ENCODE results near the gene TMEM35B.
A peak's percentile ranks its signal among the peaks of the same experiment; 100 is the strongest.

TMEM35B gene

DNA sequence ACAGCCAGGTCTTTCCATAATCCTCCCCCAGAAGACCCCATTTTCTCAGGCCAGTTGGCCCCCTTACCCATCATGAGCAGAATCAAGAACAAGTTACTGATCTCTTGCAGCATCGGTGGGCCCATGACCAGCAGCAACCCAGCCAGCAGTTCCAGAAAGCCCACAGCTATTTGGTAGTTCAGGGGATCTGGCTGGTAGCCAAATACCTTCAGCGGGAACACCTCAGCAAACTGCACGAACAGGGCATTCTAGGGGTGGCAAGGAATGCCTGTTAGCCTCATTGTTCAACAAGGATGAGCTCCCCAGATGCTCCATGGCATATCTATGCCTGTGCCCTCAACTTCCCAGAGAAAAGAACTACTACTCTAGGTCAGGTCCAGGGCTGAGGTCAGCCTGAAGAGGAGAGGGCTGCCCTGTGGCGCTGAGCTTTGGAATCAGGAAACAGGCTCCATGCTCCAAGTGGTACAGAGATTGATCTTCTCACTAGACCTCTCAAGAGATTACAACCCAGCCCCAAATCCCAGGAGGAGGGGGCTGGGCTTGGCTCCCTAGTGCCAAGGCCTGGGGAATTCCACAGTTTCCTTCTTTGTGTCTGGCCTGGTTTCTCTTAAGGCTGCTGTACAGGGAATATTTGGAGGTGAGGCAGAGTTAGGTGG, 1.3 kb downstream of the TMEM35B start:
- no peak for TF ChIP-seq GATA2 (IDR thresholded peaks at IDR 0.05; ENCODE audit: low read depth, low read length)
- TF ChIP-seq GATA3 (IDR thresholded peaks at IDR 0.05; ENCODE audit: low read depth, low read length) = no peak

DNA sequence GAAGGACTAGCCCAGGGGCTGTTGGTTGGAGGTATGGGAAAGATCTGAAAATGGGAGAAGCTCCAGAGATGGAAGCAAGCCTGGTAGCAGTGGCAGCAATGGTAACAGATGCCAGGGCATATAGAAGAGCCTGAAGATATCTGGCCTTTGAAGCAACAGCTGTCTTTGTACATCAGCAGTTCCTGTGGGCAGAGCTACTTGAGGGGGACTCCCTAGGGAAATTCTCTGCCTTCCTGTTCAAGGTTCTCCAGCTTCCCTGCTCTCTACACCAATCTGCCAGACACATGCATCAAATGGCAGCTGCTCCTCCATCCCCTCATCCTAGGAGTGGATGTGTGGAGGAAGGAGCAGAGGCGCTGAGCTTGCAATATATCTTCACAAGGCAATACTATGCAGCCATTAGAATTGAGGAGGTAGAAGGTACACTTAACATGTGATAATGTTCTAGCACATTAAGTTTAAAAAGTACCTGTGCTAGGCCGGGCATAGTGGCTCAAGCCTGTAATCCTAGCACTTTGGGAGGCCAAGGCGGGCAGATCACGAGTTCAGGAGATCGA, 2.2 kb downstream of the TMEM35B start:
- TF ChIP-seq GATA3 (IDR thresholded peaks at IDR 0.05; ENCODE audit: low read depth, low read length) (no peak), GATA2 (IDR thresholded peaks at IDR 0.05; ENCODE audit: low read depth, low read length) (no peak)

DNA sequence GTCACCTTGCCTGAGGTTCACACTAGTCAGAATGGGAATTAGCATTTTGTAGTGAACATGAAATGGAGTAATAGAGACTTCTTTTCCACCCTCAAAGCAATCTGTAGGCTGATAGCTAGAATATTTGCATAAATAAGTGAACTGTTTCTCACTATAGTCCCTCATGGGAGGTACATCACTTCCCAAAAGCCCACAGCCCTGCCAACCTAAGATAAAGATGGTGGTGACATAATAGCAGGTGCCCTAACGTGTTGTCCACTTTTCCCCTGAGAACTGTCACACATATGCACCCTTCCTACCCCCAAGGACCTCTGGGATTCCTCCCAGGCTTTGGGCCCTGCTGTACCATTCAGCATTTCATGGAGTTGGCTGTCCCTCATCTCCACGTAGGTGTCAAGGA, 4.4 kb downstream of the TMEM35B start:
- TF ChIP-seq GATA3 (IDR thresholded peaks at IDR 0.05; ENCODE audit: low read depth, low read length) (no peak), GATA2 (IDR thresholded peaks at IDR 0.05; ENCODE audit: low read depth, low read length) (no peak)

DNA sequence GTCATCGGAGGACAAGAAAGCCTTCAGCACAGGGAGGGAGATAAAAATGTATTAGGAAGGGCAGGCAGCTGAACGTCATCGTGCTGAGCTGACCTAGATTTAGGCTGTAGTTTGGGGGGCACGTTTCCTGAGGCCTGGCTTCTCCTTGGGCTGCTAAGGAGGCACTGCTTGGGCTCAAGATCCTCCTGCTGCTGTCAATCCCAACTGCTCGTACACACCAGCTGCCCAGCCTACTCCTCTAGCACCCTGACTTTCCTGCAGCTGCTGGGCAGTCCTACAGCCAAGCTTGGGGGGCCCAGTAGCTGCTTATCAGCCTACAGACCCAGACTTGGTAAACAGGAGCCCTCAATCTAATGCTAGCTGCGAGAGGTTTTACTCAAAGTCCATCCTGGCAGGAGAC, 6.2 kb downstream of the TMEM35B start:
- no peak for TF ChIP-seq GATA2 (IDR thresholded peaks at IDR 0.05; ENCODE audit: low read depth, low read length)
- TF ChIP-seq GATA3 (IDR thresholded peaks at IDR 0.05; ENCODE audit: low read depth, low read length) = no peak

DNA sequence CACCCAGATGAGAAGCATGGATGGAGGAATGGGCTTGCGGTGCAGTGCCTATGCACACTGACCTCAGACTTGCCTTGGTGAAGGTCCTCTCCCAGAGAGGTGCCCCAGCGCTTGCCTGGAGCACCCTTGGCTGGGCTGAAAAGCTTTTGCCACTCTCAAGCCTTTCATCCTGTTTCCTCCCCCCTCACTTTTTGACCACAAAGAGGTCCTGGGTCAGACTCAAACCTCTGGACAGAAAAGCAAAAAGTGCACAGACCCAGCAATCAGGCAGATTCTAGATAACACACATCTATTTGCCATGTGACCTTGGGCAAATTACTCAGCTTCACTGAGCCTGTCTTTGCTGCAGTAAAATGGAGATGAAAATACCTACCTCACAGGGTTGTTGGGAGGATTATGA, 7.3 kb downstream of the TMEM35B start:
- no peak for TF ChIP-seq GATA3 (IDR thresholded peaks at IDR 0.05; ENCODE audit: low read depth, low read length)
- peak; percentile 49 for TF ChIP-seq GATA2 (IDR thresholded peaks at IDR 0.05; ENCODE audit: low read depth, low read length)

DNA sequence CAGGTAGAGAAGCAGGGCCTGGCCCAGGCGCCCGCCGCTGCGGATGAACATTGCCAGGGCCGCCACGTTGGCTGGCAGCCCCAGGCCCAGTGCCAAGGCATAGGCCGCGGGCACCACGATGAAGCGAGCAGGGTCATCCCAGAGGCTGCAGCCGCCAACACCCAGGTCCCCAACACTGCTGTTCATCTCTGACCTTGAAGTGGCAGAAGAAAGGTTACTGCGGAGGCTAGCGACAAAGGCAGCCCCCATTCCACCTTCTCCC, 8.0 kb downstream of the TMEM35B start:
- no peak for TF ChIP-seq GATA3 (IDR thresholded peaks at IDR 0.05; ENCODE audit: low read depth, low read length)

DNA sequence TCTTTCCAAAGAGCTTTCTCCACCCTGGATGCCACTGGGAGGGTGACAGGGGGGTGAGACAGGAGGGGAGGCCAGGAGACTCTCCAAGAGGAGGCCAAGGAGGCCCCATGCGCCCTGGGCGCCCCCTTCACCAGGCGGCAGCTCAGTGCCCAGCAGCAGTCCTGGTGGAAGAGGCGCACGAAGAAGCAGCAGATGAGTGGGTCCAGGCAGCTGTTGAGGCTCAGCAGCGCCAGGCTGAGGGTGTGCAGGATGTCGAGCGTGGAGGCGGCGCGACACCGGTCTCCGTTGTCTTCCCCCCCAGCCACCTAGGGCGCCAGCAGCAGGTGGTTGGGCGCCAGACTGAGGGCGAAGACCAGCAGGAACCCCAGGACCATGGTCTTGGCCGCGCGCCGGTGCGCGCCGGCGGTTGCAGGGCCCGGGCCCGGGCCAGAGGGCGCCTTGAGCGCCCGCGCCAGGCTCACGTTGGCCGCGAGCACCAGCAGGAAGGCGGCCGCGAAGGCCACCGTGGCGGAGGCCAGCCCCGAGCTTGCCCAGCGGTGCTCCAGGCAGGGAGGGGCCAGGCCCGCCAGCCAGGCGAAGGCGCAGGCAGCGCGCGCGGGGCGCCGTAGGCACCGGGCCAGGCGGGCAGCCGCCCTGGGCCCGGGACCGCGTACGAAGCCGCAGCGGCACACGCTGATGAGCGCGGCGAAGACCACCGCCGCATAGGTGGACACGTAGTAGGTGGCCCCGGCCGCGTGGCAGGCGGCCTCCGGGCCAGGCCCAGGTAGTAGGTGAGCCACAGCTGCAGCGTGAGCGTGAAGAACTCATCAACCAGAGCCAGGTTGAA, 8.6 kb downstream of the TMEM35B start:
- TF ChIP-seq GATA3 (IDR thresholded peaks at IDR 0.05; ENCODE audit: low read depth, low read length) = no peak

DNA sequence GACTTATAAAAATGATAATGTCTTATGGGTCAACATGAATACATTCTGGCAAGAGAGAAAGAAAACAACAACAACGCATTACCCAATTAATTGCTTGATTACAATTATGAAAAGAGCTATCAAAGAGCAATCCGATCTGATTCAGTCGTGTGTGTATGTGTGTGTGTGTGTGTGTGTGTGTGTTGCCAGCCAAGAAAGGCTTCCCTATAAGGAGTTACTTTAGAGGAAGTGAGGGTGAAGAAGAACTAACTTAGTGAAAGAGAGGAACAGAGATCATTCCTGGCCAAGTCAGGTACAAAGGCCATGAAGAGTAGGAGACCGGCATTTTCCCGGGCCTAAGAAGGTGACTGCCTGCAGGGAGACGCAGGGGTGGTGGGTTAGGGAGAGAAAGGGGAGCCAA, 9.4 kb downstream of the TMEM35B start:
- TF ChIP-seq GATA2 (IDR thresholded peaks at IDR 0.05; ENCODE audit: low read depth, low read length) = no peak
- TF ChIP-seq GATA3 (IDR thresholded peaks at IDR 0.05; ENCODE audit: low read depth, low read length) = no peak

DNA sequence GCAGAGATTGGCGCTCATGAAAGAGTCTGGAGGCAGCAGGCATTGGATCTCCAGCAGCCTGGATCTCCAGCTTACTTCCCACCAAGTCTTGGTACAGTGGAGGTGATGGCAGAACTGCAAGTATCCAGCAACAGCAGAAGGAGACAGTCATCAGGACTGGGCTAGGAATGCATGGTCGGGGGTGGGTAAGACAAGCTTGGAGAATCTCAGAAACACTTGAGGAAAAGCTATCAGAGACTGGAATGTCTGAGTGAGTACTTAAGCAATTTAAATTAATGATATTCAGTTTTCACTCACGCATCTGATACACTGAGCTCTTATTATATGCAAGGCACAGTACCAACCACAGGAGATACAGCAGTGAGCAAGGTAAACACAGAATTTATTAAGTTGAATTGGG, 9.8 kb downstream of the TMEM35B start:
- TF ChIP-seq GATA2 (IDR thresholded peaks at IDR 0.05; ENCODE audit: low read depth, low read length) (no peak), GATA3 (IDR thresholded peaks at IDR 0.05; ENCODE audit: low read depth, low read length) (no peak)

DNA sequence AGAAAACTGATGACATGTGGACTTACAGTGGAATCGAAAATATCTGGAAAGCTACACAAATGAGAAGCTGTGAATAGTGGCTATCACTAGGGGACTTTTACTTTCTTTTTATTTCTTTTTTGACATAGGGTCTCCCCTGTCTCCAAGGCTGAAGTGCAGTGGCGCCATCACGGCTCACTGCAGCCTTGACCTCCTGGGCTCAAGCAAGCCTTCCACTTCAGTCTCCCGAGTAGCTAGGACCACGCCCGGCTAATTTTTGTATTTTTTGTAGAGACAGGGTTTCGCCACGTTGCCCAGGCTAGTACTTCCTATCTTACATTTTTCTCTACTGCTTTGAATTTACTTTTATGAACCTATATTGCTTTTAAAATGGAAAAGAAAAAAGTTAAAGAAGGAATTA, 10.5 kb downstream of the TMEM35B start:
- no peak for TF ChIP-seq GATA3 (IDR thresholded peaks at IDR 0.05; ENCODE audit: low read depth, low read length)
- no peak for TF ChIP-seq GATA2 (IDR thresholded peaks at IDR 0.05; ENCODE audit: low read depth, low read length)

DNA sequence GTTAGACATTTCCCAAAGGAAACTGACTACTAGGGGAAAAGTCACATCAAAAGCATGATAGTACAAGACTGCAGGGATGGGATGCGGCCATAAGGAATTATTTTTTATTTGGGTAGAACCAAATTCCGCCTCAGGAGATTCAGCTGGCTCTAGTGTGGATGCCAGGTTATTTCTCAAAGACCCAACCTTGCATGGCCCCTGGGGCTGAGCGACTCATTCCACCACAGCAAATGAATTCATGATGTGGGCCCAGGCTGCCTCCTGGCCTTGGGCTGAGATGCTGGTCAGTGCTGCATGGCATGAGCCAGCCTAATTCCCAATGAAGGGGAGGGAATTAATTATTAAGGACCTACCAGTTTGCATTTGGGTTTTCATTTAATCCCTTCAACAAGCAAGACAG, 11.8 kb downstream of the TMEM35B start:
- TF ChIP-seq GATA2 (IDR thresholded peaks at IDR 0.05; ENCODE audit: low read depth, low read length) = no peak
- TF ChIP-seq GATA3 (IDR thresholded peaks at IDR 0.05; ENCODE audit: low read depth, low read length) = no peak

DNA sequence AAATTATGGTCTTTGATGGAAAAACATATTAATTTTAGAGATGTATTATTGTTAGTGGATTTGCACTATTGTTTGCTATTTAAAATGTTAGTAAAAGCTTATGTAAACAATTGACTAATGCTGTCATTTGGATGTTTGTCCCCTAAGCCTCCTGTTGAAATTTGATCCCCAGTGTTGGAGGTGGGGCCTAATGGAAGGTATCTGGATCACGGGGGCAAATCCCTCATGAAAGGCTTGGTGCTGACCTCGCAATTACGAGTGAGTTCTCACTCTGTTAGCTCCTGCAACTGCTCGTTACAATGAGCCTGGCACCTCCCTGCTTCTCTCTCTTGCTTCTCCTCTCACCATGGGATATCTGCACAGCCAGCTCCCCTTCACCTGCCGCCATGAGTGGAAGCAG, 14.3 kb downstream of the TMEM35B start:
- no peak for TF ChIP-seq GATA3 (IDR thresholded peaks at IDR 0.05; ENCODE audit: low read depth, low read length)
- no peak for TF ChIP-seq GATA2 (IDR thresholded peaks at IDR 0.05; ENCODE audit: low read depth, low read length)

DNA sequence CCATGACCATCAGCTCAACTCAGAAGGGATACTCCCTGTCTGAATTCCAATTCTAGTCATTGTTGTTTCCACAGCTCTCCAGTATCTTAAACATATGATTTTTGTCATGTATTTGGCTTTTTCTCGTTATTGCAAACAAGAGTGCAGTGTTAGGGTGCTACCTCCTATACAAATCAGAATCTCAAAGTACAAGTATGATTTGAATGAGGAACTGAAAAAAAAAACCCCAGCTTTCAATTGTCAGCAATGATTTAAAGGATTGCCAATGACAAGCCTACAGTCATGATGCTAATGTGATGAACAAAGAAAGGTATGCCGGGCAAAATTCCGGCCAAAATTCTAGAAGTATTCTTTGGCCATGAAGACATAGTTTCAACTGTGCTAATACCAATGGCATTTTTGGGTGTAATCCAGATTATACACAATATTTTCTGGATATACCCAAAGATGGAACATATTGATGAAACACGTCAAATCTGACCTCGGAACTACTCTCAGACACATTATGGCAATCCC, 14.9 kb downstream of the TMEM35B start:
- TF ChIP-seq GATA2 (IDR thresholded peaks at IDR 0.05; ENCODE audit: low read depth, low read length) = no peak
- TF ChIP-seq GATA3 (IDR thresholded peaks at IDR 0.05; ENCODE audit: low read depth, low read length) = no peak

DNA sequence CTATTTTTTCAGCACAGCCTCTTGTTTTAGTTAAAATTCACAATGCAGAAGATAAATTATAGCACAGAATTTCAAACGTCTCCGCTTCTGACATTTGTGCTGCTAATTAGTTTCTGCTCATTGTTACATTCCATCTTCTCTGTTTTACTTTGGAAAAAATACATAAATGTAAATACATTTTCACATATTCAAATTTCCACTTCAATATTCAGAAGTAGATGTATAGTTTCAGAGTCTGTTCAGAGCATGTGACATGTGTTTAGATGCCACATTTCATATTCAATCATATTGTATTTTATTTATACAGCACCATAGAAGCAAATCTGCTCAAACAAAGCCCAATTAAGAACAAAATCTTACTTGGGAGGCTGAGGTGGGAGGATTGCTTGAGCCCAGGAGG, 19.6 kb downstream of the TMEM35B start:
- TF ChIP-seq GATA2 (IDR thresholded peaks at IDR 0.05; ENCODE audit: low read depth, low read length) = no peak
- TF ChIP-seq GATA3 (IDR thresholded peaks at IDR 0.05; ENCODE audit: low read depth, low read length) = no peak

DNA sequence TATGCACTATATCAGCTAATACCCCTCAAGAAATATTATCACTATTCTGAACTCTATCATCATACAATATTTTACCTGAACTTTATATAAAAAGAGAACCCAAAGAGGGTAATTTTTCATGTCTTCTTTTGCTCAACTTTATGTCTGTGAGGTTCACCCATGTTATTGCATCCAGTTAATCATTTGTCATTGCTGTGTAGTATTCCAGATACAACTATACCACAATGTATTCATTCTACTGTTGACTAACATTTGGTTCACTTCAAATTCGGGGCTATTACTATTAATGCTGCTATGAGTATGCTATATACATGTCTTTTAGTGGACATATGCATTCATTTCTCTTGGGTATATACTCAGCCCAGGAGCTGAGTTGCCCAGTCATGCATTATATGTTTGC, 34.7 kb downstream of the TMEM35B start:
- TF ChIP-seq GATA3 (IDR thresholded peaks at IDR 0.05; ENCODE audit: low read depth, low read length) (no peak), GATA2 (IDR thresholded peaks at IDR 0.05; ENCODE audit: low read depth, low read length) (no peak)
